ENCODE data around the gene LARP4B. TPM values are rescaled to one million over a fixed set of nuclear protein-coding genes. Genes with fewer than 3 reads are reported as not detected.

Gene LARP4B
- polyA plus RNA-seq, 1 of the 3 experiments (the other 2 are of a cell fraction), result 23.3 TPM

GRCh38 chr10:816958-817357 is 114.5 kb downstream of the LARP4B start:
- no peak overlapping the region for H3K4me2 ChIP-seq
- H3K36me3 ChIP-seq (replicated peaks in 1 of 2; ENCODE audit: control insufficient read depth in 1 of 2, insufficient read depth in 2 of 2, low read length in 1 of 2), result peaks cover 55 to 92% of the 10 kb centered on the region in 2 experiments

GRCh38 chr10:816091-816477 is 115.4 kb downstream of the LARP4B start:
- CTCF ChIA-PET, result interaction anchor here (0.6 to 1.5 kb wide), 2 partner anchors 11 to 24 kb away, joined by 3 to 5 read pairs; no protein-coding TSS in a partner anchor
- no peak for TF ChIP-seq FOSL2 (IDR thresholded peaks at IDR 0.05; ENCODE audit: borderline replicate concordance, low read depth)
- TF ChIP-seq, protein P1, sequence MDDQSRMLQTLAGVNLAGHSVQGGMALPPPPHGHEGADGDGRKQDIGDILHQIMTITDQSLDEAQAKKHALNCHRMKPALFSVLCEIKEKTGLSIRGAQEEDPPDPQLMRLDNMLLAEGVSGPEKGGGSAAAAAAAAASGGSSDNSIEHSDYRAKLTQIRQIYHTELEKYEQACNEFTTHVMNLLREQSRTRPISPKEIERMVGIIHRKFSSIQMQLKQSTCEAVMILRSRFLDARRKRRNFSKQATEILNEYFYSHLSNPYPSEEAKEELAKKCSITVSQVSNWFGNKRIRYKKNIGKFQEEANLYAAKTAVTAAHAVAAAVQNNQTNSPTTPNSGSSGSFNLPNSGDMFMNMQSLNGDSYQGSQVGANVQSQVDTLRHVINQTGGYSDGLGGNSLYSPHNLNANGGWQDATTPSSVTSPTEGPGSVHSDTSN (IDR thresholded peaks at IDR 0.05), result no peak
- TF ChIP-seq FOXM1 (IDR thresholded peaks at IDR 0.05; ENCODE audit: low read depth), result no peak
- no peak for TF ChIP-seq RCOR1 (IDR thresholded peaks at IDR 0.05; ENCODE audit: low read length)
- no peak for TF ChIP-seq CTCF (IDR thresholded peaks at IDR 0.05)
- no peak for TF ChIP-seq NFIC (IDR thresholded peaks at IDR 0.05; ENCODE audit: borderline replicate concordance)
- no peak for TF ChIP-seq POLR2AphosphoS5 (IDR thresholded peaks at IDR 0.05; ENCODE audit: low read depth, low read length)
- TF ChIP-seq, protein P2, sequence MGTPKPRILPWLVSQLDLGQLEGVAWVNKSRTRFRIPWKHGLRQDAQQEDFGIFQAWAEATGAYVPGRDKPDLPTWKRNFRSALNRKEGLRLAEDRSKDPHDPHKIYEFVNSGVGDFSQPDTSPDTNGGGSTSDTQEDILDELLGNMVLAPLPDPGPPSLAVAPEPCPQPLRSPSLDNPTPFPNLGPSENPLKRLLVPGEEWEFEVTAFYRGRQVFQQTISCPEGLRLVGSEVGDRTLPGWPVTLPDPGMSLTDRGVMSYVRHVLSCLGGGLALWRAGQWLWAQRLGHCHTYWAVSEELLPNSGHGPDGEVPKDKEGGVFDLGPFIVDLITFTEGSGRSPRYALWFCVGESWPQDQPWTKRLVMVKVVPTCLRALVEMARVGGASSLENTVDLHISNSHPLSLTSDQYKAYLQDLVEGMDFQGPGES (IDR thresholded peaks at IDR 0.05; ENCODE audit: low read depth, low read length), result no peak
- TF ChIP-seq NRF1 (IDR thresholded peaks at IDR 0.05; ENCODE audit: low read depth, low read length), result no peak

More at GRCh38 chr10:816958-817357, 114.5 kb downstream of the LARP4B start:
- Histone ChIP-seq H3K79me2 (ENCODE audit: insufficient read depth) (no peaks in the 10 kb centered on the region), H3K9me3 (no peaks in the 10 kb centered on the region), H3K4me1 (ENCODE audit: control insufficient read depth in 1 of 2, insufficient read depth in 2 of 2, low read depth in 1 of 2, low read length in 1 of 2) (no peaks in the 10 kb centered on the region), H3F3A (replicated peaks; ENCODE audit: insufficient read depth) (no peaks in the 10 kb centered on the region), H3K27ac (ENCODE audit: low read depth in 2 of 2, low read length in 1 of 2) (no peak overlapping the region), H3K27me3 (ENCODE audit: insufficient read depth) (no peaks in the 10 kb centered on the region), H3K4me3 (ENCODE audit: low read depth in 2 of 2, low read length in 1 of 2) (no peak overlapping the region), H4K20me1 (ENCODE audit: insufficient read depth) (no peaks in the 10 kb centered on the region), H3K9ac (no peak overlapping the region), H3K9me2 (no peaks in the 10 kb centered on the region), H2AFZ (ENCODE audit: low read depth) (no peak overlapping the region)
- POLR2A ChIA-PET, result no interaction called here
- 98% methylated on average over 8 of the region's 10 CpGs for WGBS (ENCODE audit: low lambda C conversion rate)
- no peak for TF ChIP-seq EZH2phosphoT487 (IDR thresholded peaks at IDR 0.05; ENCODE audit: borderline replicate concordance, low read depth)
- TF ChIP-seq TEAD4 (IDR thresholded peaks at IDR 0.05; ENCODE audit: borderline replicate concordance, insufficient read depth), result no peak
- no peak for TF ChIP-seq MXI1 (IDR thresholded peaks at IDR 0.05; ENCODE audit: low read depth, low read length)
- no peak for TF ChIP-seq FOXJ3 (CRISPR knock-in tag; IDR thresholded peaks at IDR 0.05)
- no peak for TF ChIP-seq JUND (IDR thresholded peaks at IDR 0.05)
- TF ChIP-seq RCOR1 (IDR thresholded peaks at IDR 0.05; ENCODE audit: low read length), result no peak
- TF ChIP-seq, protein P3, sequence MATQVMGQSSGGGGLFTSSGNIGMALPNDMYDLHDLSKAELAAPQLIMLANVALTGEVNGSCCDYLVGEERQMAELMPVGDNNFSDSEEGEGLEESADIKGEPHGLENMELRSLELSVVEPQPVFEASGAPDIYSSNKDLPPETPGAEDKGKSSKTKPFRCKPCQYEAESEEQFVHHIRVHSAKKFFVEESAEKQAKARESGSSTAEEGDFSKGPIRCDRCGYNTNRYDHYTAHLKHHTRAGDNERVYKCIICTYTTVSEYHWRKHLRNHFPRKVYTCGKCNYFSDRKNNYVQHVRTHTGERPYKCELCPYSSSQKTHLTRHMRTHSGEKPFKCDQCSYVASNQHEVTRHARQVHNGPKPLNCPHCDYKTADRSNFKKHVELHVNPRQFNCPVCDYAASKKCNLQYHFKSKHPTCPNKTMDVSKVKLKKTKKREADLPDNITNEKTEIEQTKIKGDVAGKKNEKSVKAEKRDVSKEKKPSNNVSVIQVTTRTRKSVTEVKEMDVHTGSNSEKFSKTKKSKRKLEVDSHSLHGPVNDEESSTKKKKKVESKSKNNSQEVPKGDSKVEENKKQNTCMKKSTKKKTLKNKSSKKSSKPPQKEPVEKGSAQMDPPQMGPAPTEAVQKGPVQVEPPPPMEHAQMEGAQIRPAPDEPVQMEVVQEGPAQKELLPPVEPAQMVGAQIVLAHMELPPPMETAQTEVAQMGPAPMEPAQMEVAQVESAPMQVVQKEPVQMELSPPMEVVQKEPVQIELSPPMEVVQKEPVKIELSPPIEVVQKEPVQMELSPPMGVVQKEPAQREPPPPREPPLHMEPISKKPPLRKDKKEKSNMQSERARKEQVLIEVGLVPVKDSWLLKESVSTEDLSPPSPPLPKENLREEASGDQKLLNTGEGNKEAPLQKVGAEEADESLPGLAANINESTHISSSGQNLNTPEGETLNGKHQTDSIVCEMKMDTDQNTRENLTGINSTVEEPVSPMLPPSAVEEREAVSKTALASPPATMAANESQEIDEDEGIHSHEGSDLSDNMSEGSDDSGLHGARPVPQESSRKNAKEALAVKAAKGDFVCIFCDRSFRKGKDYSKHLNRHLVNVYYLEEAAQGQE (IDR thresholded peaks at IDR 0.05; ENCODE audit: low read depth, low read length), result no peak
- no peak for TF ChIP-seq SMC3 (IDR thresholded peaks at IDR 0.05; ENCODE audit: low read depth, low read length)
- TF ChIP-seq MEF2A (IDR thresholded peaks at IDR 0.05; ENCODE audit: borderline replicate concordance, low read depth), result no peak
- TF ChIP-seq SIN3A (IDR thresholded peaks at IDR 0.05; ENCODE audit: borderline replicate concordance, low read depth, low read length), result no peak
- TF ChIP-seq, protein P4, sequence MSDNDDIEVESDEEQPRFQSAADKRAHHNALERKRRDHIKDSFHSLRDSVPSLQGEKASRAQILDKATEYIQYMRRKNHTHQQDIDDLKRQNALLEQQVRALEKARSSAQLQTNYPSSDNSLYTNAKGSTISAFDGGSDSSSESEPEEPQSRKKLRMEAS (IDR thresholded peaks at IDR 0.05; ENCODE audit: low read depth), result no peak
- TF ChIP-seq POLR2AphosphoS5 (IDR thresholded peaks at IDR 0.05; ENCODE audit: low read depth, low read length), result no peak
- no peak for TF ChIP-seq YY1 (IDR thresholded peaks at IDR 0.05; ENCODE audit: low read depth)
- TF ChIP-seq, protein P1 (IDR thresholded peaks at IDR 0.05), result no peak
- TF ChIP-seq TCF12 (IDR thresholded peaks at IDR 0.05), result no peak
- no peak for TF ChIP-seq ELF1 (IDR thresholded peaks at IDR 0.05)
- TF ChIP-seq NRF1 (IDR thresholded peaks at IDR 0.05; ENCODE audit: low read depth, low read length), result no peak
- CTCF ChIA-PET, result no interaction called here
- no peak for DNase-seq

More at GRCh38 chr10:816091-816477, 115.4 kb downstream of the LARP4B start:
- no peaks in the 10 kb centered on the region for H4K20me1 ChIP-seq (ENCODE audit: insufficient read depth)
- no peak overlapping the region for H2AFZ ChIP-seq (ENCODE audit: low read depth)
- DNase-seq, result no peak
- WGBS (ENCODE audit: low lambda C conversion rate), result 100% methylated on average over 4 of the region's 6 CpGs
- no peaks in the 10 kb centered on the region for H3K9me3 ChIP-seq
- no peaks in the 10 kb centered on the region for H3K27me3 ChIP-seq (ENCODE audit: insufficient read depth)
- H3K27ac ChIP-seq (ENCODE audit: low read depth in 2 of 2, low read length in 1 of 2), result no peak overlapping the region
- no peak overlapping the region for H3K4me2 ChIP-seq
- H3K4me1 ChIP-seq (ENCODE audit: control insufficient read depth in 1 of 2, insufficient read depth in 2 of 2, low read depth in 1 of 2, low read length in 1 of 2), result no peaks in the 10 kb centered on the region
- H3K9me2 ChIP-seq, result no peaks in the 10 kb centered on the region
- H3K79me2 ChIP-seq (ENCODE audit: insufficient read depth), result no peaks in the 10 kb centered on the region; the same call in 1 of the 2 replicates
- H3K4me3 ChIP-seq (ENCODE audit: low read depth in 2 of 2, low read length in 1 of 2), result no peak overlapping the region
- no peak overlapping the region for H3K9ac ChIP-seq
- H3K36me3 ChIP-seq (replicated peaks in 1 of 2; ENCODE audit: control insufficient read depth in 1 of 2, insufficient read depth in 2 of 2, low read length in 1 of 2), result peaks cover 58 to 93% of the 10 kb centered on the region in 2 experiments
- POLR2A ChIA-PET, result no interaction called here
- H3F3A ChIP-seq (replicated peaks; ENCODE audit: insufficient read depth), result peaks cover 4% of the 10 kb centered on the region
